NCI-H524 (cell line): ENCODE data around the gene MRPS26.
"Not testable (repeated sequence)": the region's sequence is repeated elsewhere in the genome, so short reads cannot be mapped to it uniquely, and the experiment has no call there.

Experiments
- DNase-seq, 2 experiments: peaks; one replicate each; lab custom pipeline; 2025; lab: John Stamatoyannopoulos, UW

Gene MRPS26

DNA sequence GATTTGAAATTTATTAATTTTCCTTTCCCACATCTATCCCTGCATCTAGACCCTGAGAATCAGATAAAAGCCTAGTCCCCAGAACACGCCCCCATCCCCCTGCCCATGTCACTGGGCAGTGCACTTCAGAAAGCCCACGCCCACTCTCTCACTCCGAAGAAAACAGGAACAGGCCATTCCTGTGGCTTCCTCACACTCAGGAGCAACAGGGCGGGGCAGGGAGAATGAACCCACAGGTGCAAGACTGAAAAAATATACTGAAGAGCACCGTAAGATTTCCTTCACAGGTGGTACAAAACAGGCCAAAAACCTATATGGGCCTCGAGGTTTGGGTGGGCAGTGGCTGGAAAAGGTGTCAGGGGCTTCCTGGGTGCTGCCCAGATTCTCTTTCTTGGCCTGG lies 29.0 kb downstream of the MRPS26 start:
- DNase-seq, result no peak

DNA sequence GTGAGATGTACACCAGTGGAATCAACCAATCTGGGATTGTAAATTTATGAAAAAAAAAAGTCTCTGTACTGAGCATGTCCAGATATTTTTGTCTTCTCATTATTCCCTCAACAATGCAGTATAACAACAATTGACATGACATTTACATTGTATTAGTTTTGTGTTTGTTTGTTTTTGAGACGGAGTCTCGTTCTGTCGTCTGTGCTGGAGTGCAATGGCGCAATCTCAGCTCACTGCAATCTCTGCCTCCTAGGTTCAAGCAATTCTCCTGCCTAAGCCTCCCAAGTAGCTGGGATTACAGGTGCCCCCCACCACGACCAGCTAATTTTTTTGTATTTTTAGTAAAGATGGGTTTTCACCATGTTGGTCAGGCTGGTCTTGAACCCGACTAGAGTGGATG lies 29.5 kb downstream of the MRPS26 start:
- not testable (repeated sequence) for DNase-seq

DNA sequence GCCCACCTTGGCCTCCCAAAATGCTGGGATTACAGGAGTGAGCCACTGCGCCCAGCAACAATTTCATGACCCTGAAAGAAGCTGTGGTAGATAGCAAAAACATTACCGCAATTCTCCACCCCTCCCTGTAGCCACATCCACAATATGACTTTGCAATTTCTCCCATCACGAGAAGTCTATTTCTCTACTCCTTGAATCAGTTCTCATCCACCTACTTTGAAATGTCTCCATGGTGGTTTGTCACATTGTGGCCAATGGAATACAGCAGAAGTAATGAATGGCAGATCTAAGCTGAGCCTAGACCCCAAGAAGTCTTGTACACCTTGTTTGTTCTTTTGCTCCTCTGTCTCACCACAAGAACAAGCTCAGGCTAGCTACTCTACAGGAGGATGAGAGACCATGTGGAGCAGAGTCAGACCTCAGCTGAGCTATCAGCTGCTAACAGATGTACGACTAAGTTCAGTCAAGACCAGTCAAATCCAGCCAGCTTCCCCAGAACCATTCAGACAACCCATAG lies 31.8 kb downstream of the MRPS26 start:
- no peak for DNase-seq

DNA sequence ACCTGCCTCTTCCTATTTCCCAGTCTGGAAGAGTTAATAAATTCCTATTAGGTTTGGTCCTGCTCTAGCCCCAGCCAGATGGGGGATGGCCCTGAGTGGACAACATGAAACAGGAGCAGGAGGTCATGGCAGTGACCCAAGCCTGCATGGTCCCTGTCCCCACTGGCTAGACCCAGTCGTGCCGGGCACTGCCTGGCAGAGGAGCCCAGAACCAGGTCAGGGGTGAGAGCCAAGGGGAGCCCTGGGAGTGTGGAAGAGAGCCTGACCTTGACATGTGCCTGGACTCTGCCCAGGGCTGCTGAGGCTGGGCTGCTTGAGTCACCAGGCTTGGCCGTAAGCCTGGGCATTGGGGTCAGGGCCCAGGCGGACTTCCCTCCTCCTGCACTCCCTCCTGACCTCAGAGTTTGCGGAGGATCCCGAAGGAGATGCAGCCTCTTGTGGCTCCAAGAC lies 35.1 kb downstream of the MRPS26 start:
- DNase-seq, result no peak

DNA sequence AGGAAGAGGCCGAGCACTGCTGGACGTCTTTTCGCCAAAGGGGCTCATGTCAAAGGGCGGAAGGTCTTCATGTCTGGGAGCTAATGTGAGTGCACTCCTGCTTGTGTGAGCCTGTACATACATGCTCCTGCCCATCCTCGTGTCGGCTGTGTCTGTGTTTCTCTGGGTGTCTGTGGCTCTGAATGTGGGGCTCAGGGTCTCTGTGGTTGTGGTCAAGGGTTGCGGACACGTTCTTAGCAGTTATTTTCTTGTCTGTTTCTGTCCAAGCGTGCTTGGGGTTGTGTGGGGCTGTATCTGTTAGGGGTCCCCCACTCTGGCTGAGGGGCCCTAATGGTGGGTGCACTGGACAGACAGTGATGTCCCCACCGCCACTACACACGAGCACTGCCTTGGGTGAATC lies 35.8 kb downstream of the MRPS26 start:
- no peak for DNase-seq

DNA sequence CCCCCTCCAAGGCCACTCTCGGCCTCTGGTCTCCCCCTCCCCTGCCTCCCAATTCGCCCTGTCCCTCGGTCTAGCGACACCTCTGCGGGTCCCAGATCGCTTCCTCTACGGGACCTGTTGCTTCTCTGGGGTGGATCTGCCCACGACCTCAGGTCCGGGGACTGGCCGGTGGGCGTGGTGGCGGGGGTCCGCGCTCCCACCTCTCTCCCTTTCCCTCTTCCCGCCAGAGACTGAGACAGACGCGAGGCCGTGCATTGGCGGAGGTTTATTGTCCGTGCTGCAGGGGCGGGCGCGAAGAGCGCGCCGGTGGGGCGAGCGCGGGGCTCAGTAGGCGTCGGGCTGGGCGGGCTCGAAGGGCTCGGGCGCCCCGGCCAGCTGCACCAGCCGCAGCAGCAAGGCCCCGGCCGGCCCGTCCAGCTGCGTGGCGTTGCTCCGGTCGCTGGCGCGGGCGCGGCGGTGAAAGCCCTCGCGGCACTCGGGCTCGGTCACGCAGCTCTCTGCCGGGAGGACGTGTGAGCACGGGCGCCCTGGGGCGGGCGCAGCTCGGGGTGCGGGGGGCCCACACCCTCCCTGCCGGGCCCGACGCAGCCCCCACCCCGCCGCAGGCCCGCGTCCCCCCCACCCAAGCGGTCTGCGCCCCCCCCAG lies 36.6 kb downstream of the MRPS26 start:
- no peak for DNase-seq

DNA sequence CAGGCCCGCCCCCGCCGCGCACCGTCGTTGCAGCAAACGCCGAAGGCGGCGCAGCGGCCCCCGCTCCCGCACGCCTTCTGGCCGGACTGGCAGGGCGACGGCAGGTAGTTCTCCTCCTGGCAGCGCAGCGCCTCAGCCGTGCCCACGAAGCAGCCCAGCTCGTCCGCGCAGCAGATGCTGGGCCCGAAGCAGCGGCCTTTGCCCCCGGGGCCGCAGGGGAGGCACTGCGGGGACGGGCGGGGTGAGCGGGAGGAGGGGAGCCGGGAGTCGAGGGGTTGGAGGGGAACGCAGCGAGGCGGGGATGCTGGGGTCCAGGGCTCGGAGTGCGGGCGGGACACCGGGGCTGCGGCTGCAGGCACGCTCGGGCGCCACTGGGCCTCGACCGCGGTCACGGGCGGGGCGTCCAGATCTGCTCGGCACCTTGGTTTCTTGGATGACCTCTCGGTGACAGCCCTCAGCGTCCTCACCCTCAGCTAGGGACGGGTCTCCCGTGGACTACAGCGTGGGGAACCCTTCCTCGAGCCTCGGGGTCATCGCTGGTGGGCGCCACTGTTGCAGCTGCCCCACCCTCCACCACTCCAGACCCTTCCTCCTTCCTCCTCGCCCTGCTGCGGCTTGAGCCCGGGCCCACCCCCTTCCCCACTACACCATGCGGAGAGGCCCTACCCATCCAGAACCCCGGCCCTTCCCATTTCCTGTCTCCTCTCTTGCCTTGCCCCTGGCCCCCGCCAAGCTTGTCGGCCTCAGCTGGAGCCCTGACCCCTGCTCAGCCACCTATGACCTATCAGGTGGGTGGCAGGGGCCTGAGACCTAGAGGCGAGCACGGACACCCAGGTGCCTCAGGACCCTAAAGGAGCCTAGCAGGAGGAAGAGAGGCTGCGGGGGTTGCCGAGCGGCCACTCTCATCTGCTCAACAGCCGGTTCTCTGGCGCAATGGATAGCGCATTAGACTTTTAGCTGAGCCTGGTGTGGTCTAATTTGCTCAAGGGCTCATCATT lies 37.4 kb downstream of the MRPS26 start:
- DNase-seq, result no peak

DNA sequence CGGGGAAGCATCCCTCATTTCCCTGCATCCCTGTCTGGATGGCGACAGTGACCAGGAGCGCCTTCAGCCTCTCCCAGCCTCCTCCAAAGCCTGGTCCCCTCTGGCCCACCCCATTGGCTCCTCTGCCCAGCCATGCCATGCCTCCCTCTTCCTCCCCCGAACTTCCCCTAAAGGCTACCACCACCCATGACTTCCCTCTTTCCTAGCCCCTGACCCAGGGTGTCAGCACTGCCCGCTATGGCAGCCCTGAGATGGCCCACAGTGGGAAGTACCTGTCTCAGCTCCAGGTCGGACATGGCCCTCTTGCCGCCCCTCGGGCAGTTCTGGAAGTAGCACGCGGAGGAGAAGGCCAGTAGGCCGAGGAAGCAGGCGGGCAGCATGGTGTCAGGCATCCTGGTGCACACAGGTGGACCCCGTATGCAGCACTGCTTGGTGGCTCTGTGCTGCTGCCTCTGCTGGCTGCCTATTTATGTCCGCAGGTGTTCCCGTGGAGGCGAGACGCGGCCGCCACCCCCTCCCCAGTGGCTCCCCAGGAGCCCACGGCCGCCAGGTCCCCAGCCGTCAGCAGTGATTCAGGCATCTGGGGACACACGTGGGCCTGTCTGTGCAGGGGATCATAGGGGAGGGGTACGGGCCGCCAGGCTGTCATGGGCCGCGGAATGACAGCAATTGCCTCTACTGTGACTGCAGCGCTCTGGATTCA lies 38.6 kb downstream of the MRPS26 start, which contains the start of gene AVP:
Gene AVP (minus strand): TSS at position 442 of the 703 bp plus-strand sequence. CDS start 50 bp downstream, at position 392.
- no peak for DNase-seq

DNA sequence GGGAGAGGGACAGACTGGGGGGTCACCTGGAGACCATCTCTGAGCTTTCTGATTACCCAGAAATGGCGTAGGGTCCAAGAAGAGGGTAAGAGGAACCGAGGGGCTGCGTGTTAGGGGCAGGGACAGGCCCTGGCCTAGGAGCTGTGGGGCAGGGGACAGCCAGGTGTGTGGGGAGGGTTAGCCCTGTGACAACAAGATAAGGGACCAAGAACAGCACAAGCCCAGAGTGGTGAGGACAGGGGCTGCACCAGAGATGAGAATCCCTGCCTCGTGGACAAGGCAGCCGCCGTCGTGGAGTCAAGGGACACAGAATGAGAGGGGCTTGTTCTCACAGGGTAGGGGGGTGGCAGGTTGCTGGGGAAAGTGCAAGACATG lies 39.1 kb downstream of the MRPS26 start:
- no peak for DNase-seq

DNA sequence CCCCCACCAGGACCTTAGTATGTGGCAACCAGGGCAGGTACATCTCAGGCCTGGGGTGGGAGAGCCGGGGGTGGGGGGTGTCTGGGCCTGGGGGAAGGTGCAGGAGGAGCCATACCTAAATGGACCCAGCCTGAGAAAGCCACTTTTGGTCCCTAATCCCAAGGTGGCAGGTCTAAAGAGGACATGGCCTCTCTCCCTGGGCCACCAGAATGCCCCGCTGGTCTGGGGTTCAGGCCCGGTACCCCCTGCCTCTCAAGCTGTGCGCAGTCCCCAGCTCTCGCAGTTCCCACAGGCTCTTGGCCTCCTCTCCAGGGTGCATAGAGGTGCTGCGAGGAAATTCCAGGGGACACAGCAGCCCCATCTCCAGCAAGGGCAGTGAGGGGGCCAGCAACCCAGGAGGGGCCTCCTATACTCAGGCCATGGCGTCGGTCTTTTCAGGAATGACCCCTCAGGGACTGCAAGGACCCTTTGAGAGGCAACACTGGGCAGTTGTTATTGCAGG lies 39.8 kb downstream of the MRPS26 start:
- no peak for DNase-seq

DNA sequence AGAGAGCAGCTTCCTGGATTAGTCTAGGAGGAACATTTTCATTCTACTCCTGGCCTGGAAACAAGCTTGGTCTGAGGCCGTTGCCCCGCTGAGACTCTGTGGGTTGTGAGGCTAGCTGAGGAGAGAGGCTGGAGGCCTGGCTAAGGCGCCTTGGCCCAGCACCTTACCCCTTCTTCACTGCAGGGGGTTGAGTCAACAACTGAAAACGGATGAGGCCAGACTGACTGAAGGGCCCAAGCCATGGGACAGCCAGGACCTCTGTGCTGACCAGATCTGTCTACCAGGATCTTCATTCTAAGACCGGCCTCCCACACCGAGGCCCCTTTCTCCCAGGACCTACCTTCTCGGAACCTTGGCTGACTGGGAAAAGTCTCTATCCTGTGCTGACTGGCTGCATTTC lies 42.2 kb downstream of the MRPS26 start:
- DNase-seq, result no peak

DNA sequence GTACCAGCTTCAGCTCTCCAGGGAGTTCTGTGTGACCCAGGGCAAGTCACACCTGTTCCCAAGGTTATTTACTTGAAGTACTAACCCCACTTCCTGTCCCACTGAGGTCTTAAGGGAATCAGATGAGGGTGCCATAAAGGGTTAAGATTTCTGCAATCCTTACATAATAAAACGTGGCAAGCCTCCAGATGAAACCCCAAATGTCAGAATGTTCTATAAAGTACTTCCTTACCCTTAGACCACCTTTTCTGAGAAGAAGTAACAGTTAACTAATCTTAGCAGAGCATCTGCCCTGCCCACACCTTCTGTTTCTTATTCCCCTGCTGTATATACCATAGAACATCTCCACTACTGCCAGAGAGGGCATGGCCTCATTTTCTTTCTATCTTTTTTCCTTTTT lies 44.7 kb downstream of the MRPS26 start:
- DNase-seq, result no peak

DNA sequence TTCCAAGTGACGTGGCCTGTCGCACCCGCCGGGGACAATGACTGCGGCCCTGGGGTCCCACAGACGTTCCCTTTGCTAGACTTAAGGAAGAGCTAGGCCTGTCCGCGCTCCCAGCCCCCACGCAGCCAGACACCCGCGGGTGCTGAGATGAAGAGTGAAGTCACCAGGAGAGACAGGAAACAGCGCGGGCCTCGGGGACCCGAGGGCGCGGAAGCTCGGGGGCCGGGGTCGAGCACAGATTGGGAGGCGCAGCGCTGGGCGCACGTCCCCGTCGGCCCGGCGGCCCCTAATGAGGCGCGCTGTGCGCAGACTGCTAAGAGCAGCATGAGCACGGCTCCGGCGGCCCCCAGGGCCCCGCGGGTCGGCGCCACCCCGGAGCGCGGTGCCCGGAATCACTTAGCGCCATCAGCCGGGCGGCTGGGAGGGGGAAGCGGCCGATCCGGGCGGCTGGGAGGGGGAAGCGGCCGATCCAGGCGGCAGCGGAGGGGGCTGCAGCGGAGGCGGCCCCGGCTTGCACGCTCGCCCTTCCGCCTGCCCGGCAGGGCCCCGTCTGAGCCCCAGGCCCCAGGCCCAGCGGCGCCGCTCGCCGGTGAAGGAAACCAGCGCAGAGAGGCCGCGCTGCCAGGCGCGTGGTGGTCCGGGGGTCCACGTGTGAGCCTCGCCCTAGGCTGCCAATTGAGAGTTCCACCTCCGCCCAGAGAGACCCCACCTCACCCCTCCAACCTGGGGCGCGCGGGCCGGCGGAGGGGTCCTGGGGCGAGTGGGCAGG lies 46.9 kb downstream of the MRPS26 start:
- DNase-seq, result no peak

DNA sequence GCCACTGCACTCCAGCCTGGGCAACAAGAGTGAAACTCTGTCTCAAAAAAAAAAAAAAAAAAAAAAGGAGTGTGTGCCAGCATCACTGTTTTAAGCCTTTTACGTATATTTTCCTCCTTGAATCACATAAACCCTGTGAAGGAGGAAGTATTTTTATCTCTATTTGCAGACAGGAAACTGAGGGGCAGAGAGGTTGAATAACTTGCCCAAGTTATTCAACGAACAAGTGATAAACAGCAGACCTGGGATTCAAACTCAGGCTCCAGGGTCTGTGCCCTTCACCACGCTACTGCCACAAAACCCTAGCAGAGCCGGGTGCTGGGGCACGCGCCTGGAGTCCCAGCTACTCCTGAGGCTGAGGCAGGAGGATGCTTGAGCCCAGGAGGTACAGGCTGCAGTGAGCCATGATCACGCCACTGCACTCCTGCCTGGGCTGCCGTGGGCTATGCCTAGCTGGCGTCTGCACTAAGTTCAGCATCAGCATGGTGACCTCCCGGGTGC lies 48.1 kb downstream of the MRPS26 start:
- DNase-seq, result no peak

DNA sequence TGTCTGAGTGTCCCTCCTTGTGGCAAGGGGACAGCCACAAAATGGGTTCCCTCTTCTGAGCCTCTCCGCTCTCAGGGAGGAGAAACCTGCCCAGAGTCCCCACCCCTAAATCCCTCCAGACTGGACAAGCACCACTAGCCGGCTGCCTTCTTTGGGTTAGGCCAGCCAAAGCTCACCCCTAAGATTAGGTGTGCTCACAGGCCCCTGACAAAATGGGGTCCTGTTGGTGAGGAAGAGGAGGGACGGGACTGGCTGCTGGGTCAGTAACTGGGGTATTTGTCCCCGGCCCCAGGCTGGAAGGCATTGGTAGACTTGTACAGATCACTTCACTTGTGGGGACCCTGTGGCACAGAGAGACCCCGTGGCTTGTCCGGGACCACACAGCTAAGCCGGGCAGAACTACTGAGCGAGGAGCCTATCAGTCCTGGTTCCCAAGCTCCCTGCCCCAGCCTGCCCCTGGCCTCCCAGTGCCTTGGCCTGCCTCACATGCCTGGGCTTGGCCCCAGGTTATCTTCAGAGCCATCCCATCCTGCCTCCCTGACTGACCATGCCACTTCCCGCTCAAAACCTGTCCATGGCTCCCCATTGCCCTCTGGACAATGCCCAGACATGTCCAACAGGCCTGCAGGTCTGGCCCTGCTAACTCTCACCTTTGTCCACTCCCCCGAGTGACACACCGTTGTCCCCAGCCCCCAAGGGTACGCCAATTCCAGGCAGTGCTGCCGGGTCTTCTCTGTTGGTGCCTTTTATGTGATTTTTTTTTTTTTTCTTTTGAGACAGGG lies 49.2 kb downstream of the MRPS26 start:
- DNase-seq, result no peak
